Coronary artery (tissue), 2 donors: ENCODE measurements around the gene TANGO6.
"Not testable (repeated sequence)": the region's sequence is repeated elsewhere in the genome, so short reads cannot be mapped to it uniquely, and the experiment has no call there.

ENCODE experiments used
- DNase-seq: peaks from one replicate; pipeline ENCODE4 v3.0.0-alpha.2; 2017; ENCODE audit warnings: low spot score
- H3K27ac ChIP-seq, 2 donors: fragments of 200-600 bp; sonication (generic); one replicate each; pipeline ENCODE4 v1.5.1; 2016 to 2019
- H3K4me3 ChIP-seq: fragments of 200-600 bp; sonication (generic); 2 replicates; pipeline ENCODE4 v1.5.1; 2016; ENCODE audit warnings: mild to moderate bottlenecking, moderate library complexity
- TF ChIP-seq, protein P1 (sequence below): fragments of 200-600 bp; sonication (generic); IDR thresholded peaks from one replicate; pipeline ENCODE4 v1.5.1; 2019; ENCODE audit warnings: antibody characterized with exemption

Gene TANGO6

DNA sequence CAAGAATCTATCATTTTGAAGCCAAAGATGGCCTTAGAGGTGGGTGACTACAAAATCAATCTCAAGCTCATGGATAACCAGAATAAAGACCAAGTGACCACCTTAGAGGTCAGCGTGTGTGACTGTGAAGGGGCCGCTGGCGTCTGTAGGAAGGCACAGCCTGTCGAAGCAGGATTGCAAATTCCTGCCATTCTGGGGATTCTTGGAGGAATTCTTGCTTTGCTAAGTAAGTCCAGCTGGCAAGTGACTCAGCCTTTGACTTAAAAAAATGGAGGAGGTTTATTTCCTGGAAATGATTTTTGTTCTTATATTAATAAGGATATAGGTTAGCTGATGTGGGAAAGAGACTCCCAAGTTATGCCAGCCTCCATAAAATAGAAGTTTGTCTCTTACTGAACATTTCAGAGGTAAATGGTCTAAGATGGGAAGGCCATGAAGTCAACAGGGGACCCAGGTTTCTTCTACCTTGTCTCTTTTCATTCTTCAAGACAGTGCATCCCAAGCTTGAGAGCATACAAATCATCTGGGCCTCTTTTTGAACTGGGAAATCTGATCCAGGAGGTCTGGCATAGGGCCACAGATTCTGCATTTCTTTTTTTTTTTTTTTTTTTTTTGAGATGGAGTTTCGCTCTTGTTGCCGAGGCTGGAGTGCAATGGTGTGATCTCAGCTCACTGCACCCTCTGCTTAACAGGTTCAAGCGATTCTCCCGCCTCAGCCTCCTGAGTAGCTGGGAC, 19.8 kb upstream of the TANGO6 start:
- DNase-seq = no peak
- TF ChIP-seq, protein P1, sequence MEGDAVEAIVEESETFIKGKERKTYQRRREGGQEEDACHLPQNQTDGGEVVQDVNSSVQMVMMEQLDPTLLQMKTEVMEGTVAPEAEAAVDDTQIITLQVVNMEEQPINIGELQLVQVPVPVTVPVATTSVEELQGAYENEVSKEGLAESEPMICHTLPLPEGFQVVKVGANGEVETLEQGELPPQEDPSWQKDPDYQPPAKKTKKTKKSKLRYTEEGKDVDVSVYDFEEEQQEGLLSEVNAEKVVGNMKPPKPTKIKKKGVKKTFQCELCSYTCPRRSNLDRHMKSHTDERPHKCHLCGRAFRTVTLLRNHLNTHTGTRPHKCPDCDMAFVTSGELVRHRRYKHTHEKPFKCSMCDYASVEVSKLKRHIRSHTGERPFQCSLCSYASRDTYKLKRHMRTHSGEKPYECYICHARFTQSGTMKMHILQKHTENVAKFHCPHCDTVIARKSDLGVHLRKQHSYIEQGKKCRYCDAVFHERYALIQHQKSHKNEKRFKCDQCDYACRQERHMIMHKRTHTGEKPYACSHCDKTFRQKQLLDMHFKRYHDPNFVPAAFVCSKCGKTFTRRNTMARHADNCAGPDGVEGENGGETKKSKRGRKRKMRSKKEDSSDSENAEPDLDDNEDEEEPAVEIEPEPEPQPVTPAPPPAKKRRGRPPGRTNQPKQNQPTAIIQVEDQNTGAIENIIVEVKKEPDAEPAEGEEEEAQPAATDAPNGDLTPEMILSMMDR = no peak
- no peak overlapping the region for H3K4me3 ChIP-seq
- H3K27ac ChIP-seq = no peak overlapping the region

DNA sequence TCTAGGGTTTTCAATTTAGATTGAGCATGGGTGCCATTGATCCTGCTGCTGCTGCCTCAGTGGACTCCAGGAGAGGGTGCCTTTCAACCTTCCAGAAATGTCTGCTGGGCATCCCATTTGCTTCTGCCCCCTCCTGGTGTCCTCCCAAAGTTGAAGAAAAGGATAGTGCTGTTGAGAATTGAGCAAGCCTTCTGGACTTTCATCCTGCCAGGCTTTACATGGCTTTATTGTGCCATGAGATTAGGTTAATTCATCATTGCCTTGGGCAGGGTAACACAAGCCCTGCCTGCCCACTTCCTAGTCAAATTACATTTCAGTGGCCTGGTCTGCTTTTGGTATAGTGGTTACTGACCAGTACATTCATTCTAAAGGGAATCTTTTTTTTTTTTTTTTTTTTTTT, 17.9 kb upstream of the TANGO6 start:
- TF ChIP-seq, protein P1 = no peak
- Histone ChIP-seq H3K4me3 (no peak overlapping the region), H3K27ac (no peak overlapping the region)
- no peak for DNase-seq

DNA sequence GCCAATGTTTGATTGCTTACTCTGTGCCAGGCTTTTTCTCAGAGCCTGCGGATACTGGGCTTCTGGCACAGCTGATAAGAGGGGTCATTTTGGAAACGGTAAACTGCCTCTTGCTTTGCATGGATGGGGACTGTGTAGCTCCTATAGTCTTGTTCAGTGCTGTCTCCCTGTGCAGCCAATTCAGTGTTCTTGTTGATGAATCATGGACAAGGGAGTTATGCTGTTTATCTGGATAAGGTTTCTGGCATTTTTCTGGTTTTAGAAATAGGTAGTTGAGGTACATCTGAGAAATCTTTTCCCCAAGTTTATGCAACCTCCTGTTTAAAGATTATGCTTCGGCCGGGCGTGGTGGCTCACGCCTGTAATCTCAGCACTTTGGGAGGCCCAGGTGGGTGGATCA, 16.7 kb upstream of the TANGO6 start:
- TF ChIP-seq, protein P1 = no peak
- no peak overlapping the region for H3K4me3 ChIP-seq
- DNase-seq = no peak
- H3K27ac ChIP-seq = no peak overlapping the region

DNA sequence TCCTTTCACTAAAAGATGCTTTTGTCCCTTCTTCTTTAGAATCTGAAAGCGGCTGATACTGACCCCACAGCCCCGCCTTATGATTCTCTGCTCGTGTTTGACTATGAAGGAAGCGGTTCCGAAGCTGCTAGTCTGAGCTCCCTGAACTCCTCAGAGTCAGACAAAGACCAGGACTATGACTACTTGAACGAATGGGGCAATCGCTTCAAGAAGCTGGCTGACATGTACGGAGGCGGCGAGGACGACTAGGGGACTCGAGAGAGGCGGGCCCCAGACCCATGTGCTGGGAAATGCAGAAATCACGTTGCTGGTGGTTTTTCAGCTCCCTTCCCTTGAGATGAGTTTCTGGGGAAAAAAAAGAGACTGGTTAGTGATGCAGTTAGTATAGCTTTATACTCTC, 10.1 kb upstream of the TANGO6 start:
- H3K27ac ChIP-seq = no peak overlapping the region
- DNase-seq = no peak
- H3K4me3 ChIP-seq = no peak overlapping the region
- TF ChIP-seq, protein P1 = no peak

DNA sequence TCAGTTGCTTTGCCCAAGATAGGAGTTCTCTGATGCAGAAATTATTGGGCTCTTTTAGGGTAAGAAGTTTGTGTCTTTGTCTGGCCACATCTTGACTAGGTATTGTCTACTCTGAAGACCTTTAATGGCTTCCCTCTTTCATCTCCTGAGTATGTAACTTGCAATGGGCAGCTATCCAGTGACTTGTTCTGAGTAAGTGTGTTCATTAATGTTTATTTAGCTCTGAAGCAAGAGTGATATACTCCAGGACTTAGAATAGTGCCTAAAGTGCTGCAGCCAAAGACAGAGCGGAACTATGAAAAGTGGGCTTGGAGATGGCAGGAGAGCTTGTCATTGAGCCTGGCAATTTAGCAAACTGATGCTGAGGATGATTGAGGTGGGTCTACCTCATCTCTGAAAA, 8.8 kb upstream of the TANGO6 start:
- H3K4me3 ChIP-seq = no peak overlapping the region
- H3K27ac ChIP-seq = no peak overlapping the region
- TF ChIP-seq, protein P1 = no peak
- DNase-seq = no peak

DNA sequence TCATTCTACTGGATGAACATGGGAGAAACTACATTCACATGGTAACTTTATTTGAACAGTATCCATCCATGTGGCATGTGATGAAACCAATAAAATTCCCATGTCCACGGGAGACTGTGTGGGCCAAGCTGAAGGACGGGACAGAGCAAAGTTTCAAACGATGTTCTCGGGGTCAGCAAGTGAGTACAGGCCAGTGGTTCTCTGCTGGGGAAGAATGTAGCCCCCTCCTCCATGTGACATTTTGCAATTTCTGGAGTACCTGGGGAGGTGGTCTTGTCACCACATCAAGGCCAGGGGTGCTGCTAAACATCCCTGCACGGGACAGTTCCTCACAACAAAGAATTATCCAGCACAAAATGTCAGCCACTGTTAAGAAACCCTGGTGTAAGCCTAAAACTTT, 7.4 kb upstream of the TANGO6 start:
- DNase-seq = no peak
- TF ChIP-seq, protein P1 = no peak
- H3K4me3 ChIP-seq = no peak overlapping the region
- H3K27ac ChIP-seq = no peak overlapping the region

DNA sequence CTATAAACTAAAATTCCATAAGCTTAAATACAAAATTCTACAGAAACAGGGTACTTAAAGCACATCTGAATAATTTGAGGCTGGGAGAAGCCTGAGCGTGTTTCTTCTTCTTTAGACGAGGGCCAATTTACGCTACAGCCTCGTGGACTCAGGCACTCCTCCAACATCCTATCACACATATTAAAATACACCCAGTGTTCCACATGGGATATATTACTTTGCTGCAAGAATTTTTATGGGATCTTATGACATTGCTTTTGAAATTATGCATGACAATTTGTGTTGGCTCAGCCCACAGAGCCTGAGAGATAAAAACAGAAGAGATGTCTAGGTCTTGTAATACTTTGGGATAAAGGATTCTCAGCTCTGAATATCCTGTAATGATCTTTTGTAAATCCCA, 3.5 kb upstream of the TANGO6 start:
- TF ChIP-seq, protein P1 = no peak
- DNase-seq = no peak
- H3K27ac ChIP-seq = no peak overlapping the region
- no peak overlapping the region for H3K4me3 ChIP-seq

DNA sequence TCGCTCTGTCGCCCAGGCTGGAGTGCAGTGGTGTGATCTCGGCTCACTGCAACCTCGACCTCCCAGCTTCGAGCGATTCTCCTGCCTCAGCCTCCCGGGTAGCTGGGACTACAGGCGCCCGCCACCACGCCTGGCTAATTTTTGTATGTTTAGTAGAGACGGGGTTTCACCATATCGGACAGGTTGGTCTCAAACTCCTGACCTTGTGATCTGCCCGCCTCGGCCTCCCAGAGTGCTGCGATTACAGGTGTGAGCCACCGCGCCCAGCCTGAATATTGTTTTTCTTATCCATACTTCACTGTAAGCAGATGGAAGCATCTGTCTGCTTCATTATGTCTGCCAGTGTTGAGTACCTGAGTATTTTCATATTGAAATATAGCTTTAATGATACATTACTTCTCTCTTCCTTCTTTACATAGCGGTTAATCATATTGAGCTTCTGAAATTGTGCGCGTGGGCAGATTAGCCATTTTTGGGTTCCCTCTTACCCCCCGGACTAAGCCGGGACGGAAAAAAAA, 308 bp upstream of the TANGO6 start:
- Histone ChIP-seq H3K27ac (peak overlapping the region; percentile 78 to 93), H3K4me3 (peak overlapping the region; percentile 88)
- DNase-seq = not testable (repeated sequence)
